Epidermal melanocyte (primary cell): ENCODE data around the gene NKX2-8.
"Not testable (repeated sequence)": the region's sequence is repeated elsewhere in the genome, so short reads cannot be mapped to it uniquely, and the experiment has no call there.

Source experiments
- DNase-seq: peaks from one replicate; pipeline ENCODE4 v3.0.0; 2011; ENCODE audit warnings: low spot score; ENCODE audit not compliant: insufficient read length

Gene NKX2-8

DNA sequence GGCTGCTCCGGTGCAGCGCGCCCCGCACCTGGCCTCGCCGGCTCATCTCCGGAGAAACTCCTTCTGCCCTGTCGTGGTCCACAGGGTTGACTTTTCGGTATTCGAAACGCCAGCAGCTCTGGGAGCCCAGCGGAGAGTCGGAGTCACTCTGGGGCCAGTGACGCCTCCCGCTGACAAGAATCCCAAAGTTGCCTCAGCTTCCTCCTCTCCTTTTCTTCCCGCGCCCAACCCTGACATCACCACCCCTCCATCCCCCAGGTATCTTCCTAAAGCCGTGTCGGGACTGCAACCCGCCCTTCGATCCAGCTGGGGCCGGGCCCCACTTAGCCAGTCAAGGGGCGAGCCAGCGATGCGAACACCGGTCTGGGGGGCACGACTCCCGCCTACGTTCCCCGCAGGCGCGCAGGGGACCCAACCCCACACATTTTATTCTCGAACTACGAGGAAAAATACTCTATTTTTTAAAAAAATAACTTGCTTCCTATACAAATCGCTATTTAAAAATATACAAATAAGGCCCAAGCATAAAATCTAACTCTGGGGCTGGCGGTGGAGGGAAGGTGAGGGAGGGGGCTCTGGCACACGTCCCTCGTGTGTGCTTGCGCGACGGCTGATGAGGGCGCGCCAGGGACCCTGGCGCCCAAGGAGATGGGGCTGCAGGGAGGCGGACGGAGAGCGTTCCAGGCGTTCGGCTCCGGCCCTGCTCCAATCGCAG lies 2.1 kb downstream of the NKX2-8 start:
- no peak for DNase-seq

DNA sequence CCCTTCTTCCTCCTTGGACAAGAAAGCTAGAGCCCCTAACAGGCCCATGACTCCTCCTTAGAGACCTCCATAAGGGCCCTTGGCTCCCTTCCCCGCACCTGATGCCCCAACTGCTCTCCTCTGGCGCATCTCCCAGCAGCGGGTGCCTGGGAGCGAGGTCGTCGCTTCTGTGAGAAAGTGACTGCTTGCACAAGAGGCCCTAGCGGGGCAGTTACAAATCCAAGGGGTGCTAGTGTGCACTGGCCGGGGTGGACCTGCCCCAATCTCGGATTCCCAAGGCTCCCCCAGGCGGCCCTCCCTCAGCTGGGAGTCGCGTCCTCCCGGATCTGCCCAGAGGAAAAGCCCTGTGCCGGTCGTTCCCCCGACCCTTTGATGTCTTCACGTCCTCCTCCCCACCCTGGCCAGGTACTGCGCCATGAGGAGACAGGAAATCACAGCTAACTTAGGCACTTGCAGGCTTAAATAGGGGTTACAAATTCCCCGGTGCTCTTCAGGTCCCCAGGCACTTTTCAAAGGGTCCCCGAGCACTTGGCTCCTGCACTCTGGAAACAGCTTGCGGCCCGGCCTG lies 2.8 kb downstream of the NKX2-8 start:
- DNase-seq = no peak

DNA sequence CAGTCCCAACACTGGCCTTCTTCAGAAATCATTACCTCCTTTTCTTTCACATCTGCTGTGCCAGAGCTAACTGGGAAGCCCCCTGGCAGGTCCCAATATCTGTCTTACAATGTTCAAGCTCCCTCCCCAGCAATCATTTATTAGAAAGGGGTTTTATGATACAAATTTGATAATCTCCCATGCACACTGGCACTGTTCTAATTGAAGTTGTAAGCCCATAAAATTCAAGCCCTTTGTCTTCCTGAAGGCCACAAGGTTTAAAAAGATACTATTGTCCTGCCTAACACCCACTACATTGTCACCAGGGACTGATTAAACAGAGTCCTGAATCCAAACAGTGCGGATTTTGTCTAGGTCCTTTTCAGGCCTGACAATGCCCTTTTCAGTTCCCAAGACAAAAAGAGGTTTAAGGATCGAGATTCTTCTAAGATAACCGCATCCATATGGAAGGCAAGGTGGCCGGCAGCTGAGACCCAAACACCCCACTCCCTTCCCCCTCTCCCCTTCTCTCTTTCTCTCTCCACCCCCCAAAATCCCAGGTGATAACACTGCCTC lies 3.3 kb downstream of the NKX2-8 start:
- DNase-seq = no peak

DNA sequence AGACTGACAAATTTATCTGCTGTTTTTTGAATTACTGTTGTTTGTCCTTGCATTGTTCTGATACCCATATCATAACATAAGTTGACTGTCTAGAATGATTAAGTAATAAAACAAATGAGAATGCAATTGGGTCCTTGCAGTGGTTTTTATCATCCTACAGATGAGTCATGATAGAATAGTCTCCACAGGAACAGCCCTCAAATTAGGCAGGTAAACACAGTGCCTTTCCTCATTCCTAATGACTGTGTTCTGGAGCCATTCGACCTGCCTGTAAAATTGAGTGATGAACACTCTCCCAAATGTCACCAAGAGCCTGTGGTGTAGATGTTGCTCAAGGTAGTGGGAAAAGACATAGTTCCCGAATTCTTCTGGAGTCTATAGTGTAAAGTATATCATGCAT lies 12.3 kb downstream of the NKX2-8 start:
- no peak for DNase-seq

DNA sequence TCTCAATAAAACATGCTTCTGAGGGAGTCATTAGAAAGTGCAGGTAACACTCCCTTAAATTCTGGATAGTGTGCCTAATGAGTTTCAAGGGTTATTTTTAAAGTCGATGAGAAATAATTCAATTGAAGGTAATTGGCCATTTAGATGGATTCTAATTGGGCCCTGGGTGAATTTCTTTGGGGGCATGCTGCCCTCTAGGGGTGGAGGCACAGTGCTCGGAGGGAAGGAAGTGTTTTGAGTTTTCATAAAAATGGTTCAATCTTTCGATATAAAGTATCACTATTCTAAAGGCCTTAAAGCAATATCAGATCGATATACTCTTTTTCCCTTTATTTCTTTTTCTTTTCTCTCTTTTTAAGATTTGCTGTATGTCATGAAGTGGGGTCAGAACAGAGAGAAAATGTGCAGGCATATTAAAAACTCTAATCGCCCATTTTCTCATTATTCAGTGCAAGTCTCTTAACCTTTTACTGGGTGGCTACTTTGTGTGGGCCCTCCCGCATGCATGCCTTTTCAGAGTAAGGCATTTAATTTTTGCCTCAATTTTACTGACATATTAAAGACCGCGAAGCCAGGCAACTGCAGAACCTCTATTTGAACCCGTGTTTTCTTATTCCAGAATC lies 25.5 kb downstream of the NKX2-8 start:
- DNase-seq = peak; percentile 58

DNA sequence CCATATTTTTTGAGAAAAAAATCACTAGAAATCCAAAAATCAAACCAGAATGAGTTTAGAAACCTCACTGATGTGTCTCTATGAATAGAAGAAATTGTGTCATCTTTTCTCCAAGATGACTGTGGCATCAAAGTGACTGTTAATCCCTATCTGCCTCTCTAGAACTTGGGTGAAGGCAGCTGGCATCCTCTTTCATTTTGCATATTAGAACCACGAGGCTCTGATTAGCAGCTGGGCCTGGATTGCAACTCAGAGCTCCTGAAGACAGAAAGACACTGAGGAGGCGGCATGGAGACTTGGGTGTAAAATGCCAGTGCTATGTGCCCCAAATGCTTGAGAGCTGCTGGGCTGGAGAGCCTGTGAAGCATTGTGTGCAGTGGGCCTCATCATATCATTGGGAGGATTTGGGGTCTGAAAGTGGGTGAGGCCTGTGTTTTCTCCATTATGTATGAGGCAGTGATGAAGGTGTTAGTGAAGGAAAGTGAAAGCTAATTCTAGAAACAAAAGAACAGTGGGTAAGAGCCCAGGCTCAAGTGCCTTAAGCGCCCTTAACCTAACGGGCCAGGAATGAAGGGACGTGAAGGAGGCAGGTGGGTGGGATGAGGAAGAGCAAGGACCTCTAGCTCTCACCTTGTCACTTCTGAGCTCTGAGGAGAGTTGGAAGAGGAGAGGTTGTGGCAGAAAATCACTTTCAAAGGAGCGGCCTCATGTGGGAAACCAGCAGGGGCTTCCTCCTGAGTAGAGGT lies 26.2 kb downstream of the NKX2-8 start:
- no peak for DNase-seq

DNA sequence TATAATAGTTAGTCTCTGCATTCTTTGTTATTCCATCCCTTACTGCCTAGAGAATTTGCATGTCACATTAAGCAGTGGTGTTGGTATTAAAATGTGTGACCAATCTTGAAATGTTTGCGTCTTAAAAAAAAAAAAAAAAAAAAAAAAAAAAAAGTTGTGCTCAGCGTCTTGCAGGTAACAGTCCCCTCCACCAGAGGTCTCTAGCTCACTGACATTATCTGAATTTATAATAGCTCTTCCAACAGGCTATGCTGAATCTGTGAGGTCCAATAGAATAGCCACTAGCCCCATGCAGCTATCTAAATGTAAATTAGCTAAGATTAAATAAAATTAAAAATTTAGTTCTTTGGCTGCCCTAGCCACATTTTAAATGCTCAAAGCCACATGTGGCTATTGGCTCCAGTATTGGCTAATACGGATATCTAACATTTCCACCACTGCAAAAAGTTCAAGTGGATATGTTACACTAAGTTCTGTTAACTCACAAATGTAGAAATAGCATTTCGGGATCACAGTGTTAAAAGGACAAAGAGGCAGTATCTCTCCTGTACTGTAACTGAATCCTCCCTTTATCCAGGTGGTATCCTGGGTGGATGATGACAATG lies 28.7 kb downstream of the NKX2-8 start:
- DNase-seq = peak; percentile 29

DNA sequence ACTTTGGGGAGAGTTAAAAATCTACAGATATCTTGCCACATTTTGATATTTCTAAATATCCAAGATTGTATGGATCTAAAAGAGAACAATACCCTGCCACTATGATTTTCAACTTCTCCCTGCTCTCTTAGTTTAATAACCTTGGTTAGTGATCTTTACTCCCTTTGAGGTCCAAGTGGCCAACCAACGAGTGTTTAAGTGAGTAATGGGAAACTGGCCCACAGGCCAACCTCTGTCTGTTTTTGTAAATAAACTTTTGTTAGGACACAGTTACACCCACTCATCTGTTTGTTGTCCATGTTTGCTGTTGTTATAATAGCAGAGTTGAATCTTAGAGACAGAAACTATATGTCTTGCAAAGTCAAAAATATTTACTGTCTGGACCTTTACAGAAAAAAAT lies 31.5 kb downstream of the NKX2-8 start:
- no peak for DNase-seq

DNA sequence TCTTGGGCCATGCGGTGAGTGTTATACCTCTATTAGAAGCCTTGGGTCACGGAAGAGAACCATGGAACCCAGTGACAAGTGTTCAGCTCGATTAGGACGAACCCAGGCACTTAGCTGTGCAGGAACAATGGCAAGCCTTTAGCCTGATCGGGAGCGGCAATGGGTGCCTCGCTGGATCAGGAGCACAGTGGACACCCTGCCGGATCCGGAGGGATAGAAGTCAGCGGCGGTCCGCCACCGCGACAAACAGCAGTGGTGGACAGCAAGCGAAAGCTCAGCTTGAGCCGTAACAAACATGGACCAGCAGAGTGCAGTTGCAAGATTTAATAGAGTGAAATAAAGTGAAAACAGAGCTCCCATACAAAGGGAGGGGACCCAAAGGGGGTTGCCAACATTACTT lies 38.1 kb downstream of the NKX2-8 start:
- not testable (repeated sequence) for DNase-seq

DNA sequence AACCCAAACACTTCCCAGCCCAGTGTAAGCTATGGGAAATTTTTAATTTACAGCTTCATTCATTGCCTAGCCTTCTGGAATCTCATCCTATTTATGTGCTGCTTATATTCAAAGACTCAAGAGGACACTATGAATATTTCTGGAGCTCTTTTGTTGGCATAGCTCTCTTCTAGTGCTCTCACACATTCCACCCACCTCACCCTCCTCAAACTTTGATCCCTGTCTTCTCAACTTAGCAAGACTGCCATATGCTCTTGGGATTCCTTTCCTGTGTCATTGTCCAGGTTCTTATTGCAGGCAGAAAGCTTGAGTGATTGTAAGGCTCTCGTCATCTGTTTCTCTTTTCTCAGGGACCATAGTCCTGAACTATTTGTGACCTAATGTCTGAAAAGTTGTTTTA lies 44.4 kb downstream of the NKX2-8 start:
- no peak for DNase-seq
